DND-41 (cell line): ENCODE results near the gene KRT6C.

Experiments
- EZH2 ChIP-seq: IDR thresholded peaks from 3 replicates; pipeline ENCODE4 v1.6.1; 2012; ENCODE audit warnings: borderline replicate concordance, low read depth, mild to moderate bottlenecking, moderate library complexity, low read length, inconsistent platforms; ENCODE audit not compliant: severe bottlenecking
- TF ChIP-seq, protein P1 (sequence below): IDR thresholded peaks from 2 replicates; pipeline ENCODE4 v1.5.1; 2012; ENCODE audit warnings: borderline replicate concordance, low read length, moderate library complexity, mild to moderate bottlenecking; ENCODE audit not compliant: poor library complexity, severe bottlenecking; ENCODE audit errors: extremely low read depth

DNA sequence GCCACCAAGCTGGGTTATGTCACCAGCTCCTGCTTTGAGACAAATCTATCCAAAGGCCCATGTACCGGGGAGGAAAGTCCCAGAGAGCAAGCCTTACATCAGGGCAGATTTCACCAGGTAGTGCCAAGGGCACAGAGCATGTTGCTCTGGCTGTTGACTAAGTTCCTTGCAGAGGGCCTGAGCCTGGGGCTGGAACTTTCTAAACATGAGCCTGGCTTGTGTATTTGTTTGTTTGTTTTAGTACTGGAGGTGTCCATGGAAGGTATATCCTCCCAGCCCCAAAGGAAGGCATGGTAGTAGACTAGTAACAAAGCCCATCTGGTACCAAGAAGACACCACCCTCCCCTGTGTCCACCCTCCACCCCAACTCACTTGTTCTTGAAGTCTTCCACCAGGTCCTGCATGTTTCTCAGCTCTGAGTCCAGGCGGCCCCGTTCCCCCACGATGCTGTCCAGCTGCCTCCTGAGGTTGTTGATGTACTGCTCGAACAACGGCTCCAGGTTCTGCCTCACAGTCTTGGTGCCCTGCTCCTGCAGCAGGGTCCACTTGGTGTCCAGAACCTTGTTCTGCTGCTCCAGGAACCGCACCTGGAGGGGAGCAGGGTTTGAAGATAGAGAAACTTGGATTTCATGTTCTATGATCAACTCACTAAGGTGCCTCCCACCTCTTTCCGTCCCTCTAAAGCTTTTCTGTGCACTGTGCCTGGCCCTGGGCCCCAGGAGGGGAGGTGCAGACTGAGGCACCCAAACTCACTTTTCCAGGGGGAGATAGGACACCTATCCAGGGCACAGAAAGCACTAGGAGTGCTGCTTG lies 45.2 kb upstream of the KRT6C start:
- TF ChIP-seq, protein P1, sequence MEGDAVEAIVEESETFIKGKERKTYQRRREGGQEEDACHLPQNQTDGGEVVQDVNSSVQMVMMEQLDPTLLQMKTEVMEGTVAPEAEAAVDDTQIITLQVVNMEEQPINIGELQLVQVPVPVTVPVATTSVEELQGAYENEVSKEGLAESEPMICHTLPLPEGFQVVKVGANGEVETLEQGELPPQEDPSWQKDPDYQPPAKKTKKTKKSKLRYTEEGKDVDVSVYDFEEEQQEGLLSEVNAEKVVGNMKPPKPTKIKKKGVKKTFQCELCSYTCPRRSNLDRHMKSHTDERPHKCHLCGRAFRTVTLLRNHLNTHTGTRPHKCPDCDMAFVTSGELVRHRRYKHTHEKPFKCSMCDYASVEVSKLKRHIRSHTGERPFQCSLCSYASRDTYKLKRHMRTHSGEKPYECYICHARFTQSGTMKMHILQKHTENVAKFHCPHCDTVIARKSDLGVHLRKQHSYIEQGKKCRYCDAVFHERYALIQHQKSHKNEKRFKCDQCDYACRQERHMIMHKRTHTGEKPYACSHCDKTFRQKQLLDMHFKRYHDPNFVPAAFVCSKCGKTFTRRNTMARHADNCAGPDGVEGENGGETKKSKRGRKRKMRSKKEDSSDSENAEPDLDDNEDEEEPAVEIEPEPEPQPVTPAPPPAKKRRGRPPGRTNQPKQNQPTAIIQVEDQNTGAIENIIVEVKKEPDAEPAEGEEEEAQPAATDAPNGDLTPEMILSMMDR: no peak
- no peak for TF ChIP-seq EZH2
